ENCODE data around the gene HMGN1.

The HMGN1 gene

DNA sequence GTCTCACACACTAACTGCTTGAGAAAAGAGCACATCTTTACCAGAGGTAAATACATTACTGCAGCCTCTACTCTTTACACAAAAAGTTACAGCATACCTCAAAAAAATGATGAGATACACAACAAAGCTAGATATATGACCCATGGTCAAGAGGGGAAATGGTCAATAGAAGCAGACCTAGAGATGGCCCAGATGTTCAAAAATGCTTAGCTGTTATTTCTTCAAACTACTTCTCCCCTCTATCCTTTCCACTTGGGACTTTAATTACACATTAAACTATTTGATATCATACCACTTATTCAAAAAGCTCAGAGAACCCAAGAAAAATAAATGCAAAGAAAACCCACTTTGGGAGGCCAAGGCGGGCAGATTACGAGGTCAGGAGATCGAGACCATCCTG is 48.3 kb downstream of the HMGN1 start:
- Histone ChIP-seq H3K4me3 (replicated peaks; ENCODE audit: insufficient read depth, low read length) (no peak overlapping the region), H3K27ac (replicated peaks) (no peak overlapping the region), H3K27me3 (ENCODE audit: insufficient read depth, poor library complexity, severe bottlenecking) (no peaks in the 10 kb centered on the region)
- TF ChIP-seq, protein P1, sequence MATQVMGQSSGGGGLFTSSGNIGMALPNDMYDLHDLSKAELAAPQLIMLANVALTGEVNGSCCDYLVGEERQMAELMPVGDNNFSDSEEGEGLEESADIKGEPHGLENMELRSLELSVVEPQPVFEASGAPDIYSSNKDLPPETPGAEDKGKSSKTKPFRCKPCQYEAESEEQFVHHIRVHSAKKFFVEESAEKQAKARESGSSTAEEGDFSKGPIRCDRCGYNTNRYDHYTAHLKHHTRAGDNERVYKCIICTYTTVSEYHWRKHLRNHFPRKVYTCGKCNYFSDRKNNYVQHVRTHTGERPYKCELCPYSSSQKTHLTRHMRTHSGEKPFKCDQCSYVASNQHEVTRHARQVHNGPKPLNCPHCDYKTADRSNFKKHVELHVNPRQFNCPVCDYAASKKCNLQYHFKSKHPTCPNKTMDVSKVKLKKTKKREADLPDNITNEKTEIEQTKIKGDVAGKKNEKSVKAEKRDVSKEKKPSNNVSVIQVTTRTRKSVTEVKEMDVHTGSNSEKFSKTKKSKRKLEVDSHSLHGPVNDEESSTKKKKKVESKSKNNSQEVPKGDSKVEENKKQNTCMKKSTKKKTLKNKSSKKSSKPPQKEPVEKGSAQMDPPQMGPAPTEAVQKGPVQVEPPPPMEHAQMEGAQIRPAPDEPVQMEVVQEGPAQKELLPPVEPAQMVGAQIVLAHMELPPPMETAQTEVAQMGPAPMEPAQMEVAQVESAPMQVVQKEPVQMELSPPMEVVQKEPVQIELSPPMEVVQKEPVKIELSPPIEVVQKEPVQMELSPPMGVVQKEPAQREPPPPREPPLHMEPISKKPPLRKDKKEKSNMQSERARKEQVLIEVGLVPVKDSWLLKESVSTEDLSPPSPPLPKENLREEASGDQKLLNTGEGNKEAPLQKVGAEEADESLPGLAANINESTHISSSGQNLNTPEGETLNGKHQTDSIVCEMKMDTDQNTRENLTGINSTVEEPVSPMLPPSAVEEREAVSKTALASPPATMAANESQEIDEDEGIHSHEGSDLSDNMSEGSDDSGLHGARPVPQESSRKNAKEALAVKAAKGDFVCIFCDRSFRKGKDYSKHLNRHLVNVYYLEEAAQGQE (IDR thresholded peaks at IDR 0.05; ENCODE audit: insufficient replicate concordance, low read depth) = no peak
- TF ChIP-seq, protein P2, sequence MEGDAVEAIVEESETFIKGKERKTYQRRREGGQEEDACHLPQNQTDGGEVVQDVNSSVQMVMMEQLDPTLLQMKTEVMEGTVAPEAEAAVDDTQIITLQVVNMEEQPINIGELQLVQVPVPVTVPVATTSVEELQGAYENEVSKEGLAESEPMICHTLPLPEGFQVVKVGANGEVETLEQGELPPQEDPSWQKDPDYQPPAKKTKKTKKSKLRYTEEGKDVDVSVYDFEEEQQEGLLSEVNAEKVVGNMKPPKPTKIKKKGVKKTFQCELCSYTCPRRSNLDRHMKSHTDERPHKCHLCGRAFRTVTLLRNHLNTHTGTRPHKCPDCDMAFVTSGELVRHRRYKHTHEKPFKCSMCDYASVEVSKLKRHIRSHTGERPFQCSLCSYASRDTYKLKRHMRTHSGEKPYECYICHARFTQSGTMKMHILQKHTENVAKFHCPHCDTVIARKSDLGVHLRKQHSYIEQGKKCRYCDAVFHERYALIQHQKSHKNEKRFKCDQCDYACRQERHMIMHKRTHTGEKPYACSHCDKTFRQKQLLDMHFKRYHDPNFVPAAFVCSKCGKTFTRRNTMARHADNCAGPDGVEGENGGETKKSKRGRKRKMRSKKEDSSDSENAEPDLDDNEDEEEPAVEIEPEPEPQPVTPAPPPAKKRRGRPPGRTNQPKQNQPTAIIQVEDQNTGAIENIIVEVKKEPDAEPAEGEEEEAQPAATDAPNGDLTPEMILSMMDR (IDR thresholded peaks at IDR 0.05; ENCODE audit: insufficient read depth, low read length) = no peak
- TF ChIP-seq GABPA (IDR thresholded peaks at IDR 0.05; ENCODE audit: low read depth) = no peak
- TF ChIP-seq SPI1 (IDR thresholded peaks at IDR 0.05; ENCODE audit: borderline replicate concordance, low read depth) = no peak
- no peak for TF ChIP-seq POLR2AphosphoS5 (IDR thresholded peaks at IDR 0.05; ENCODE audit: low read depth)
- no peak for DNase-seq (ENCODE audit: low read depth in 1 of 2, low spot score in 1 of 2)

DNA sequence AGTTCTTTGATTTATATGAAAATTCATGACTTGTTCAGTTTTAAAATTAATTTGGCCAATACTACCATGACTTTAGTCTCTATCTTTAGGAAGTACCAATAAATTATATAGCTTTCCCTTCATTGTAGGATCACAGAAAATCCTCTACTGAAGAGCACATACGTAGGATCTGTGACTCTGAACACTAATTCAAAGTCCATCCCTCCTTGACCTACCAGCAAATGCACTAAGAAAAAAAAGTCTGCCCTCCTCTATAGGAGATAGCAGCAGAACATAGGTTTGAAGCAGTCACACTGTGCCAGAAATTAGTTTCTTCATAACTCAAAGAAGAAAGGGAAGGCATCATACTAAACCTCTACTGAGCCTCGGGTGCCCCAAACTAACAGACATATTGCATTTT is 52.0 kb downstream of the HMGN1 start:
- Histone ChIP-seq H3K4me3 (replicated peaks; ENCODE audit: insufficient read depth, low read length) (no peak overlapping the region), H3K27ac (replicated peaks) (no peak overlapping the region), H3K27me3 (ENCODE audit: insufficient read depth, poor library complexity, severe bottlenecking) (no peaks in the 10 kb centered on the region)
- DNase-seq (ENCODE audit: low read depth in 1 of 2, low spot score in 1 of 2) = no peak
- TF ChIP-seq GABPA (IDR thresholded peaks at IDR 0.05; ENCODE audit: low read depth) (no peak), SPI1 (IDR thresholded peaks at IDR 0.05; ENCODE audit: borderline replicate concordance, low read depth) (no peak), POLR2AphosphoS5 (IDR thresholded peaks at IDR 0.05; ENCODE audit: low read depth) (no peak)
- TF ChIP-seq, protein P2 (IDR thresholded peaks at IDR 0.05; ENCODE audit: insufficient read depth, low read length) = no peak
- TF ChIP-seq, protein P1 (IDR thresholded peaks at IDR 0.05; ENCODE audit: insufficient replicate concordance, low read depth) = no peak

Measured in HL-60 (cell line).